AG08396 (cell line): Measurements from ENCODE around the gene SCO1.
"Not testable (repeated sequence)": the region's sequence is repeated elsewhere in the genome, so short reads cannot be mapped to it uniquely, and the experiment has no call there.

Experiments used
- DNase-seq: peaks from one replicate; pipeline ENCODE4 v3.0.0; 2012; ENCODE audit warnings: low spot score, mixed read lengths

The SCO1 gene

DNA sequence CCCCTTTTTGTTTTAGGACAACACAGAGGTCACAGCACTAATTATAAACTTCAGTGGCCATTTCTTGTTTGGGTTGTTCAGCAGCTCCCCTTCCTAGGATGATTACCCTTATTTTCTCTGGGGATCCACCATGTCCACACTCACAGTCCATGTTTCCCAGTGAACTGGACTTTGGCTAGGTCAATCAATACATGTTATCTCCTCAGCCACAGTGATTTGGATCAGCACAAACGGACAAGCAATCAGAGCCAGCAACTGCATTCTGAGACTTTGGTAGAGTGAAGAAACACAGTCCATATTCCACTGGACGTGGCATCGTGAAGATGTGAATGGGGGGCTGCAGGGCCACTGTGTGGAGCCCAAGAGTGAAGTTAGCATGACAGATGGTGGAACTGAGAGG lies 27.9 kb upstream of the SCO1 start:
- DNase-seq: no peak

DNA sequence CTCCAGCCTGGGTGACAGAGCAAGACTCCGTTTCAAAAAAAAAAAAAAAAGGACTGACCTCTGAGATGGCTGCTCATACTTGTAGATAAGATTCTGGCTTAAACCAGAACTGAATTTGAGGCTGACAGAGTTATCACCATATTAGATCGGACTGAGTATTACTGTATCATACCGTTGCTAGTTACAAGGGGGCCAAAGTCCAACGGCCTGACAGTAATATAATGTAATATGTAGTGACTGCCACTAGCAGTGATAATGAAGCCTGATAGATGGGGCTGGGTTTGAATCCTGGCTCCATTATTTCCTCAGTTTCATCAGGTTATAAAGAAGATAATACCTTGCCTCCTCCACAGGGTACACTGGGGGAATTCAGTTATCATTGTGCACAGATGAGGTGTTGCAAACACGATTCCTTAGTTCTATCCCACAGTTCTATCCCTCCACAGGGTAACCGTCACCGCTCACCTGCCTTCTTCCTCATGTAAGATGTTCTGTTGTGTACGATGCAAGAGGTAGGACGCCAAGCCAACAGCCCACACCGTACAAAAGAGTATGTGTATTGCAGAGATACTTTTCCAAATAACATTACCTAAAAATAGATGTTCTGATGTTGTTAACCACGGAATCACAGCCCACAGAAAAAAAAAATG lies 27.3 kb upstream of the SCO1 start:
- no peak for DNase-seq

DNA sequence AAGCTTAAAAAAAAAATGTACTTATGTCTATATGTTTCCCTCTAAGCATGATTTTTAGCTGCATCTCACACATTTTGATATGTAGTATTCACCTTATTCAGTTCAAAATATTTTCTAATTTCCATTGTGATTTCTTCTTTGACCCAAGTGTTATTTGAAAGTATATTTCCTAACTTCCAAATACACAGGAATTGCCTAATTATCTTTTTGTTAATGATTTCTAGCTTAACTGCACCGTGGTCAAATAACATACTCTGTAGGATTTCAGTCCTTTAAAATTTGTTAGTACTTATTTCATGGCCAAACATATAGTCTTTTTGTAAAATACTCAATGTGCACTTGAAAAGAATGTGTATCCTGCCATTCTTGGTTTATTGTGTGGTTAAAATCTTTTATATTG lies 21.2 kb upstream of the SCO1 start:
- no peak for DNase-seq

DNA sequence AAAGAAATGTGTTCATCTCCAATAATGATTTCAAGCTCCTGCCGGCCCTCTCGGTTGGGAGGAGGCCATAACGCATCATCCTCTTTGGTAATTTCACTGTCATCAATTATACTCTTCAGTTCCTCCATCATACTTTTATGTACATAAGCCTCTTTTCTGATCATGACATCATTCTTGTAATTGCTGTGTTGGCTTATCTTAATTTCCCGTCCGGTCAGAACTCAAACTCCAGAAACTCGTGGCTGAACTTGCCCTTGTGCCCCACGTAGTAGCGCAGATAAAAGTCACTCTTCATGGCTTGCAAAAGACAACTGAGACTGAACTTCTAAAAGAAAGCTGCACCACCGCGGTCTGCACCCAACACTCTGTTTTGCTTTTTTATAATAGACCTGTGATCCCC lies 18.9 kb upstream of the SCO1 start:
- no peak for DNase-seq

DNA sequence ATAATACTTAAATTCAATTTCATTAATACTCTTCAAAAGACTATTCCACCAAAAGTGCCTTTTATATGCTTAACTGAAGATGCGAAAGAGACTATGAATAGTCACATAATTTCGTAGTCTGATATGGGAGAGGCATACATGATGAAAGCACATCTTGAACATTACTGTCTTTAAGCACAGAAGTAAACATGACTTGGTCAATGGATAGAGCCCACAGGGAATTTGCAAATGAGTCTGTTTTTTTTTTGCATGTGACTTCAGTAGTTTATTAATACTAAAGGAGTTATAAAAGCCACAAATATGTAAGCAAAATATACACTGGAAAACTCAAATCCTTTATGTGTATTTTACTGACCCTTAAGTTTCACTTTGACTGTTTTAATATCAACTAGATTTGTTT lies 16.0 kb upstream of the SCO1 start:
- peak; percentile 22 for DNase-seq

DNA sequence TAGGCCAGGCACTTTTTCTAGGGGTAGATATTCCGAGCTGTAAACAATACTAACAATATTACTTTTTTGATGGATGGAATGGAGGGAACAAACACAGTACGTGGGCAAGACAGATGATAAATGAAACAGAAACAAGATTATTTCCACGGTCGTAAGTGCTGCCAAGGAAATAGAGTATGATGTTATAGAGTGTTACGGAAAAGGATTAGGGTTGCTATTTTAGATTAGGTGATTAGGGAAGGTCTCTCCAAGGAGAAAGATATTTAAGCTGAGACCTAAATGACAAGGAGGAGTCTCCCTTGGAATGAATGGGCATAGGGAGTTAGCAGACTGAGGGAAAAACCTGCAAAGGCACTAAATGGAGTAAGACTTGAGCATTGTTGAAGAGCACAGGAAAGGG lies 8.4 kb upstream of the SCO1 start:
- DNase-seq: no peak

DNA sequence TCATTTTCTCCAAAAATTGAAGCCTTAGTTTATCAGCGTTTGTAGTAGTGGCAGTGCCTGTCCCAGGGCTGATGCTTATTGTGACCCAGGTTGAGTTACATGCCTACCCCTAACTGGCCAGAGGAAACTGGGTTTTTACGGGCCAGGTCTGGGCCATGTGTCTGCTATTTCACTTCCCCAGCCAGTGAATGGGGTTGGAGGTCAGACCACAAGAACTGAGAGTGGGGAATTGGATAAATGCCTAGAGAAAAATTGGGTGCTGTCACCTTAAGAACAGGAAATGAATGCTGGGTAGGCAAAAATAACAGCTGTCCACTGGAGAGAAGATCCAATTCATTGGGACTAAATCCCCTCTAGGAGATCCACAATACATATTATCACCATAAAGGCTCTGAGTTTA lies 5.2 kb upstream of the SCO1 start:
- DNase-seq: peak; percentile 10

DNA sequence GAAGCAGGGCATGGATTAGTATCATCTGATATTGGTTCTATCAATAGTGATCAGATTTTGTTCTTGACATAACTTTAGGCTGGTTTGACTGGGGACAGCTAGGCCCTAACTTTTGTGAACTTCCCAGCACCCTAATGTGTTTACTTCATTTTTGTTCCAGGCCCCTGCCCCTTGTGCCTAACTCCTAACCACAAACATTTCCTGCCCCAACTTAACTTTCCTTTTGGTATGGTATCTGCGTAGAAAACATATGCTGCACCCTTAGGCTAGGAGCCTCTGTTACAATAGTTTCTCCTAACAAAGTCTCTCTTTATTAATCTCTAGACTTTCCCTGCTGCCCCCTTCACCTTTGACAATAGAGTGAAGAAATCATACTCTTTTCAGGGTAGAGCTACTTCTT lies 2.5 kb upstream of the SCO1 start:
- DNase-seq: no peak

DNA sequence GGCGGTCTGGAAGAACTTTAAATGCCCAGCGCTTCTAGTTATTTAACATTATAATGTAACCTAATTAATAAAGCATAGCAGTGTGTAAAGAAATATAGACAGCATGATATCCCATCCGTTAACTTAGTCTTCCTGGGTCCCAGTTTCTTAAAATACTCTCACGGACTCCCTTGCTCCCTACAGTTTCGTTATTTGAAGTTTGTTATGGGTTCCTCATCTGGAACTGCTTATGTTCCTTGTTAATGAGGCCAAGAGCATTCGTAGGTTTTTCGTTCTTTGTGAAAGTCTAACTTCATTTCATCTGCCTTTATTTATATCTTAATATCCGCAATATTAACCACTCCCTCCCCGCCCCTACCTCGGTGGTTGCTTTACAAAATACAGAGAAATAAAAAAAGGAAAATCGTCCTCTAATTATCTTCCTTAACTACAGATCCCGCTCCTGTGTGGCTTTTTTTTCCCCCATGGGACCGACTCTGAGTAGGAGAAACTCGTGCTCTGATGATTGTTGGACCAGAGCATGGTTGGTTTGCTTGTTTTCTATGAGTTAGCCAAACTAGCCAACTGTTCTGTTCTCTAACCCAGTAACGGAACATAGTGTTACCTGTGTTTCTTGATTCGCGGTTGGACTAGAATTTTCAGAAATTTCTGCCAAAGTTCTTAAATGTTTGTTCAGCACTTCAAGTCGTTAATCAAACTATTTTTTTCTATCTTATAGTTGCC lies 924 bp upstream of the SCO1 start:
- peak; percentile 22 for DNase-seq

DNA sequence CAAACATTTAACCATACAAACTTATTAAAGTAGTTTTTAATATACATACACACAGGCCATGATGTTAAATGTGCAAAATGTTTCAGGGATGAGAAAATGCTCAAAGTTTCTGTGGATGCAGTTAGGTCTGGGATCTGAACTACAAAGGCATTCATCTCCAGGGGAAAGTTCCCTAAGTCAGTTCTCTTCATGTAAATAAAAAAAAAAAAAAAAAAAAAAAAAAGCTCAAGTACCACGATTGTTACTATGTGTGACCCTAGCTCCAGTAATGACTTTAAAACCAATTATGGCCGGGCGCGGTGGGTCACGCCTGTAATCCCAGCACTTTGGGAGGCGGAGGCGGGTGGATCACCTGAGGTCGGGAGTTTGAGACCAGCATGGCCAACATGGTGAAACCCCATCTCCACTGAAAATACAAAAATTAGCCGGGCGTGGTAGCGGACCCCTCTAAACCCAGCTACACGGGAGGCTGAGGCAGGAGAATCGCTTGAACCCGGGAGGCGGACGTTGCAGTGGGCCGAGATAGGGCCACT lies 1.4 kb downstream of the SCO1 start:
- DNase-seq: not testable (repeated sequence)

DNA sequence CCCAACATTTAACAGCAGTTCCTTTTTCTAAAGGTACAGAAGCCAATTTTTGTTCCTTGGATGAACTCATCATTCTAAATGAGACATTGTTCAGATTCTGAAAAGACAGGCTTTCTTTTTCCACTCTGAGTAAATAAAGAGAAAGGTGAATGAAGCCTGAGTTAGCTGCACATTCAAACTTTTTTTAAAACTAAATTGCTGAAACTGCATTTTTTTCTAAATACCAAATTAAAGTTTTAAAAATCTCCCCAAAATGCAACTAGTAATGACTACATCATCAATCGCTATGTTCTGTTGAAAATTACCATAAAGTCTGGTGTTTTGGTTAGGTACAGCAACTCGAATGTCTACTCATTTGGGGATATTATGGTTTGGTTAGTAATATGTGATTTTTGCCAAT lies 9.8 kb downstream of the SCO1 start:
- no peak for DNase-seq

DNA sequence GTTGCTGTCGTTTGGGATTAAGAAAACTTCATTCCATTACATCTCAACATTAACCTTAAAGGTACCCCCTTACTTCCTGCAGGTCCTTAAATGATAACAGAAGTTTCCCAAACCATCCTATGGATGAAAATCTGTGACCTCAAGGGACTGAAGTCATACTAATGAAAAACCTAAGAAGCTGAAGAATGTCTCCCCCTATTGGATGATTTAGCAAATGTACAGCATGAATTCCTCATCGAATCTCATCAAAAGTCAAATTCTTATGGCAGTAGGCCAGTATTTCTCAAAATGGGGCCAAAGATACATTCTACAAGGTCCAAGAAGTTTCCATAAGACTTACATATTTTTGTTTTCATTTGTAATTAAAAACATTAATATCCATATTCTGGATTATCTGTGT lies 13.5 kb downstream of the SCO1 start:
- DNase-seq: peak; percentile 28

DNA sequence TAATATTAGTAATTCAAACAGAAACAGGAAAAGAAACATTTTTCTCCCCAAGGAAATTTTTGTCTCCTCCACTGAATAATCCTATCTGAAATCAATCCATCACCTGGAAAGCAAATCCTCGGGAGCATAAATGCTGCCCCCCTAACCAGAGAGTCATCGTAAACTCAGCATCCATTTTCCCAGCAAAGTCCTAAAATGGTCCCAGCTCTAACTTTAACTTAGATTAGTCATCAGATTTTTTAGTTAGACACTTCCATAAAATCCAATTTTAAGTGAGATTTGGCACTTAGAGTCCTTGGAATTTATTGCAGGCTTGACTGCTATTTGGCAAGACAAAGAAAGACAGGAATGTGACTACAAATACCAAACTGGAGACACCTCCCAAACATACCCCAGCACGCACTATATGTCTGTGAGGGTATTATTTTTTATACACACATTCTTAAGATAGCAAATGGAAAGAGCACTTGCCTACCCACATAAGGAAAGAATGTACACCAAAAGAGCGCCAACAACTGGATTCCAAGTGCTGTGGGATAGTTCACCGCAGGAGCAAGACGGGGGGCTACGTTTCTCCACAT lies 15.4 kb downstream of the SCO1 start:
- DNase-seq: peak; percentile 17

DNA sequence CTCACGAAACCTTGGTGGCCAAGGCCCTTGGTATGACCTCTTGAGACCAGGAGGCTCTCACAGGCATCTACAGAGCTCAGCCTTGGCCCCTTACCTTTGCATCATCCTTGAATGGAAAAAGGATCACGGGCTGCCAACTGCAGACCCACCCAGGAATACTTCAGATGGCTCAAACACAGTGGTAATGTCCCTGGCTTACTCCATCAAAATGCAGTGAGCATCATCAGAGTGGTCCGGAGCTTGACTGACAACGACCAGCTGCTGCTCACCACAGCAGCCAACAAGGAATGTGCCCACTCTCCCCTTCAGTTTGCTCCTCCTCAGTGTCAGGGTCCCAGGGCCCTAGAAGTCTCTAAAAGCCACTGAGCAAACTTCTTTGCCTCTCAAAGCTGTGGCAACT lies 22.6 kb downstream of the SCO1 start:
- DNase-seq: no peak

DNA sequence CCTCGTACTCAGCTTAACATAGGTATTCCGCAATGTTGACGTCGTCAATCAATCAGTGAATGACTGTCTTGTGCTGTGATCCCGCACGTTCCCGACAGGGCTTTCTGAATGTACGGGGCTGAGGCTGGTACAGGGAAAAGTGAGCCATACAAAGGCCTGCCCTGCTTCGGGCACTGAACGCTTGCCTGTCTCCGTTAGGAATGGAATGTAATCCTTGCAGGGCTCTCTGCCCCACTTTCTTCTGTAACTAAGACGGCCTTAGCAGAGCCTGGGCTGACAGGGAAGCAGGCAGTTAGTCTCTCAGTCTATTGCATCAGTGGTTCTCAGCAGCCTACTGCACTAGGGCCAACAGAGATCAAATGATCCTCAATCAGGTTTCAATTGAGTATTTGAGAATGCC lies 24.0 kb downstream of the SCO1 start:
- DNase-seq: no peak

DNA sequence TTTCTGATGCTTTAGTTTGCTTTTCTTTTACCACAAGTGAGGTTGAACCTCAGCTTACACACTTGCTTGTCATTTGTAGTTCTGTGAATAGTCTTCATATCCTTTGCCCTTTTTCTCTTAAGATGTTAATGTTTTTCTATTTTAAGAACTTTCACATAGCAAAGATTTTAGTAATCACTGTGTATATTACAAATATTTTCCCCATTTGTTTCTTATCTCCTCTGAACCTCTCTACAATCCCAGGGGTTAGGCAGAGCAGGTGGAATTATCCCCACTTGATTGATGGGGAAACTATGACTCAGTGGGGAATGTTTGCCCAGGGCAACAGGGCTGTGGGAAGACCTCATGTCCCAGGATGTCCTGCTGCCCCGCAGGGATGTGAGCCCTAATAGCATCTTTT lies 28.6 kb downstream of the SCO1 start:
- DNase-seq: peak; percentile 62

DNA sequence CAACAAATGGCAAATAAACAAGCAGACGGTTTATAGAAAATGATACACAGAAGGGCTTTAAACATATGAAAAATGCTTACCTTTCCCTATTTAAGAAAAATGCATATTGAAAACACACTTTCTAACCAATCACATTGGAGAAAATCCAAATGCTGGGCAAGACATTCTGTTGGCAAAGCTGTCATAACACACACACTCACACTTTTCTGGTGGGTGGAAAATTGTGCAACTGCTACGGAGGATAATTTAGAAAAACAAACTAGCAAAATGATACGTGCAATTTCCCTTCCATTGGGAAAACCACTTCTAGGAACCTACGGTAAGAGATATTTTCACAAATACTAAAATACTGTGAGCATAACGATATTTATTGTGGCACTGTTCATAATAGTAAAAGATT lies 30.4 kb downstream of the SCO1 start:
- no peak for DNase-seq

DNA sequence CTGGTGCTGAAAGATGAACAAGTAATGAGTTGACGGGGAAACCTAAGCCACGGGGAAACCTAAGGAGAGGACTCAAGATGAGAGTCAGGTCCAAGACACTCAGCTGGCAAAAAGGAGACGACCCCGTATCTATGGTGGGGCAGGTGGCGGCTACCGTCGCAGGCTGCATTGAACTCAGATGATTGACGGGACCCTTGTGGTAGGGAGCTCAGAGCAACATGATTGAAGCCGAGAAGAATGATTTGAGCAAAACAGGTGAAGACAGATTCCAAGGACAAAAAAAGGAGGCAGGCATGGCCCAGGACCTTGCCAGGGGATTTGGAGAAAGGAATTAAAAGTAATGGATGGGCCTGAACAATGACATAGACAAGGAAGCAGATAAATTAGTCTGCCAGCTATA lies 32.8 kb downstream of the SCO1 start:
- no peak for DNase-seq

DNA sequence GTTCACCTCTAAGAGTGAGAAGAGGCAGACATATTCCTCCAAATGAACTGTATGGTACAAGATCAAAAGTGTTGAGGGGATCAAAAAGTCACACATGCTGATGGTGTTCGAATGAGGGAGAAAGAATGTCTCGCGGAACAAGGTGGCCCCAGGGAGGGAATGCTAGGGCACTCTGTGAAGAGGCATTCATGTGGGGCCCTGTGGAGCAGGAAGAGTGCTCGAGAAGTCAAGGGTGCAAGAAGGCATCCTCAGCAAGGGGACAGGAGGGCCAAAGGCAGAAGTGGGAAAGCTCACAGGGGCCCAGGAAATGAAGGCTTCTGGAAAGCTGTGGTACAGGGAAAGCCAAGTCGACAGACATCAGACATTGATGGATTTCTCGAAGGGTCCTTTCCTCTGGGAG lies 34.1 kb downstream of the SCO1 start:
- DNase-seq: no peak

DNA sequence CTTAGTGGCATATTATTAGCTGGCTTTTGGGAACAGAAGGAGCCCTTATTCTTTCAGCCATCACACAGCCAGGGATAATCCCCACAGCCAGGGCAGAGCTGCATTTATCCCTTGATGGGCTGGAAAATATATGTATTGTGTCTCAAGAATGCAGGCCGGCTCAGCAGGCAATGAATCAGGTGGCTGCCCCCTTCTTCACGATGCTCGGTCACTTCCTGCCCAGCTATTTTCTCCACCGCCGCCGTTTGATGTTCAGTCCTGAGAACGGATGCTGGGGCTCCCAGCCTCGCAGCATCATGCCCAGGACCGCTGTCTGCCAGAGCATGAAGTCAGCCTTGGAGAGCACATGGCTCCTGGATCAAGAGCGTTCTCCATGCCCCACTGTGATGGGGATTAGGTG lies 35.9 kb downstream of the SCO1 start:
- DNase-seq: no peak

DNA sequence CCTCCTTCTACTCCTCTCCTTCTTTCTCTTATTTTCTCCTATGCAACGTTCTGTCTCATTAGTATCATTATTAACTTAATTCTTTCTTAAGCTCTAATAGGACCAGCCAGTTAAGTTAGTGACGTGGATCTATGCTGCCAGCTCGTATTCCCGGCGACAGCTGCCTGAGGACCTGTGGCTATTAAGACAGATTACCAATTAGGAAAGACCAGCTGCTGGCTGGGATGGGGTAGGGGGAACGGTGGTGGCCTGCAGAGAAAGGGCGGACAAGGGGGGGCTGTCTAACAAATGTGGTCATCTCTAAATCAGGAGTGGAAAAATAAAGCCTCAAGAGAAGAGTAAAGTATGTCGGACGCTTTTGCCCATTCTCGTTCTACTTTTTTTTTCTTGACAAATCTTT lies 39.5 kb downstream of the SCO1 start:
- no peak for DNase-seq

DNA sequence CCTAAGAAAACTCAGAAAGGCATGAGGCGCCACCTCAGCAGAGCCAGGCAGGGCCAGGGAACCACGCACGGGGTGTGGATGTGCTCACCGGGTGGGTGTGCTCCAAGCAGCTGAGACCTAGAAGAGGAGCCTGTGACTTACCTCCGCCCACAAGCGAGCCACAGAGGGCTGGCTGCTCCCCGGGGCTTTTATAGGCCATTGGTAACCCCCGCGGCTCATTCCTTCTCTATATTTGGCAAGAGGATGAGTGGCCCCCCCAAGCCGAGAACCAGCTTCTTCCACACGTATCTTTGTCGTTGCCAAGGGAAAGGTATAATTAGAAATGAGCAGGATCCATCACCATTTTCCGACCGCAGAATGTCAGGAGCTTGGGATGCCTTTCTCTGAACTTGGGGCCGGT lies 40.2 kb downstream of the SCO1 start, which contains the start of gene MYH3:
Gene MYH3 (minus strand): TSS at position 162 of the 400 bp plus-strand sequence. CDS start 2,245 bp downstream, outside the sequence.
- DNase-seq: no peak

DNA sequence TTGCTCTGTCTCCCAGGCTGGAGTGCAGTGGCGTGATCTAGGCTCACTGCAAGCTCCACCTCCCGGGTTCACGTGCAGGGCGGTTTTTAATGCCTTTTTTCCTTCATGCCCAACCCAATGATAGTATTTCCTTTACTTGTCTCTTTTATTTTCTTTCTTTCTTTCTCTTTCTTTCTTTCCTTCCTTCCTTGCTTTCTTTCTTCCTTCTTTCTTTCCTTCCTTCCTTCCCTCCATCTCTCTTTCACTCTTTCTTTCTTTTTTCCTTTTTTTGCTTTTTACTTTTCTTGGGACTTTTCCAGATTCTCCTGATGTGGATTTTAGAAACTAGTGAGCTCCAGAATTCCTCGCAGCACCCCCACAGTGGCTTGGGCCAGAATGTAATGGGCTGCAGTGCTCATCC lies 43.3 kb downstream of the SCO1 start:
- no peak for DNase-seq
